Activated T-helper 1 cell treated with anti-CD3 and anti-CD28 coated beads, Interleukin-2, amount 50 U/mL, for 16 hours (primary cell): Measurements from ENCODE around the gene RSBN1L.
"Not testable (repeated sequence)": the region's sequence is repeated elsewhere in the genome, so short reads cannot be mapped to it uniquely, and the experiment has no call there.

Source experiments
- DNase-seq, 2 donors: peaks; one replicate each; pipeline ENCODE4 v3.0.0-alpha.2; 2020; ENCODE audit warnings: low read depth in 1 of 2, low spot score in 1 of 2

RSBN1L gene

DNA sequence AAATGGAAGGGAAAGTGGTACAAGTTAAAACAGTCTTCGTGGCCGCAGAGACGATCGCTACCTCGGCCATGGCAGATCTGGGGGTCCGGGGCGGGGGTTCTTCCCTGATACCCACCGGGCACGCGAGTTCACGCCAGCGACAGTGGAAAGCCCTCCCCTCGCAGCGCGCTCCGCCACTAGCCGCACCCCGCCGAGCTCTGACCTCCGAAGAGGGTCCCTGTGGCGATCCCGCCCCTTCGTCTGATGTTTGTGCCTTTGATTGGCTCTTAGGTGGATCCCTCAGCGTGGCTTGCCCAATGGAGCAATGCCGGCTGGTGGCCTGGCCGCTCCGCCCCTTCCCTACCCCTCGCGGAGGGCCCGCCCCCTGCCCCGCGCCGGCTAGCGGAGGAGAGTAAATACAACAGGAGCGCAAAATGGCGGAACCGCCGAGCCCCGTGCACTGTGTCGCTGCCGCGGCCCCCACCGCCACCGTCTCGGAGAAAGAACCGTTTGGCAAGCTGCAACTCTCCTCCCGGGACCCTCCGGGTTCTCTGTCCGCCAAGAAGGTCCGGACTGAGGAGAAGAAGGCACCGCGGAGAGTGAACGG is at the start of gene RSBN1L:
RSBN1L (plus strand) TSS at position 403 of the 586 bp plus-strand sequence; CDS start at position 414, 11 bp downstream.
- DNase-seq: peak; percentile 93 to 97

DNA sequence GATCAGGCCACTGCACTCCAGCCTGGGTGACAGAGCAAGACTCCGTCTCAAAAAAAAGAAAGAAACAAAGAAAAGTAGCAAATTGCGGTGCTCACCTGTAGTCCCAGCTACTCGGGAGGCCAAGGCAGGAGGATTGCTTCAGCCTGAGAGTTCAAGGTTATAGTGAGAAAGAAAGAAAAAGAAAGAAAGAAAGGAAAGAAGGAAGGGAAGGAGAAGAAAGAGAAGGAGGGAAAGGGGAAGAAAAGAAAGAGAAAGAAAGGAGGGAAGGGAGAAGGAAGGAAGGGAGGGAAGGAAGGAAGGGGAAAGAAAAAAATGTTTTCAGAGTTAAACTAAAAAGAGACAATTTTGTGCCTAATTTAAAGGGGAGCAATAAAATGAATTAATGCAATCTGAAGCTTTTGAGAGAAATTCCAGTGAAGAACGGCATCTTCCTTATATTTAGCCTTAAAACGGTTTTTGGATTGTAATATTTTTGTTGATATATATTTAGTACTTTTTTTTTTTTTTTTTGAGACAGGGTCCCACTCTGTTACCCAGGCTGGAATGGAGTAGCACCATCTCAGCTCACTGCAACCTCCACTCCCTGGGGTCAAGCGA is 47.4 kb upstream of the RSBN1L start:
- DNase-seq: no peak

DNA sequence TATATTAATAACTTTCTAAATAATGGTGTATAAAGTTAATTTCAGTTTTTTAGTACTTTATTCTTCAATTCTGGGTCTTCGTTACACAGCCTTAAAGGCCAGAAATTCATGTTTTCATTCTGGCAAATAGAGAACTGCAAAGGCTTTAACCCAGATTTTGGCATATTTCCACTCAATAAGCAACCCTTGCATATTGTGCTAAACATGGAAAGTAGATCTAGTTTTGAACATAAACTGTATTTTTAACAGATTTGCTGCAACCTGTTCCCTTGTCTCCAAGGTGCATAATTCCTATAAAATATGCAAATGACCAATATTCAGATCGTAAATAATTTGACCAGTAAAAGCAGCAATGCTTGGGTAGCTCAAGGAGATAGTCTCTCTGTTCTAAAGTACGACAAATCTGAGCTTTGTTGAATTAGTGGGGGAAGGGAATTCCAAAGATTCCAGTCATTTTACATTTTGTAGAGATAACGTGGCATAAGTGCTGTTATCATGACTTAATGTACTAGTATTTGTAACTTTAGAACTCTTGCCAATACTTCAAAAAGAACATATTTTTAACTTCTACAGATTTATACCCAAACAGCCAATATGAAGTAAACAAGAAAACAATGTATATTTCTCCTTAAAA is 46.4 kb upstream of the RSBN1L start:
- DNase-seq: no peak

DNA sequence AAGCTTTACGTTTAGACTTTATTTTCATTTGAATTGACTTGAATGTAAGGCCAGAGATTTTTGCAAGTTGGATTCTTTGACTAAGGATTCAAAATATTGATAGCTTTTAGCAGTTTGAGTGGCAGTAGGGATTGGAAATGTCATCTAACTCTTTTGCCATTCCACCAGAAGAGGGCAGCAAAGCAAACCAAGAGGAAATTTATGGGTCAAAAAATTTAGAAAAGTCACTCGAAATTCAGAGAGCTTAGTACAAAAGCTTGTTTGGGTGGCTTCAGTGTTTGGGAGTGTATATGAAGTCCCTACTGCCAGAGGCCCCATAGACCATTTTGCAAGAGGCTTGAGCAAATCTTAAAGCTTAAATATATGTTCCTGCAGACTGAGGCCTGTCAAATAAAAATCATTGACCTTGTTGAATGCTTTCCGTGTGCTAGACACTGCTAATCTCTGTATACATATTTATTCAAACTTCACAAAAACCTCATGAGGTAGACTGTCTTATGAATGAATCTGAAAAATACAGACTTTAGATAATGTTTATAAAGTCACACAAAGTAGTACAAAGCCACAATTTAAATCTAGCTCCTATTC is 44.6 kb upstream of the RSBN1L start:
- DNase-seq: no peak

DNA sequence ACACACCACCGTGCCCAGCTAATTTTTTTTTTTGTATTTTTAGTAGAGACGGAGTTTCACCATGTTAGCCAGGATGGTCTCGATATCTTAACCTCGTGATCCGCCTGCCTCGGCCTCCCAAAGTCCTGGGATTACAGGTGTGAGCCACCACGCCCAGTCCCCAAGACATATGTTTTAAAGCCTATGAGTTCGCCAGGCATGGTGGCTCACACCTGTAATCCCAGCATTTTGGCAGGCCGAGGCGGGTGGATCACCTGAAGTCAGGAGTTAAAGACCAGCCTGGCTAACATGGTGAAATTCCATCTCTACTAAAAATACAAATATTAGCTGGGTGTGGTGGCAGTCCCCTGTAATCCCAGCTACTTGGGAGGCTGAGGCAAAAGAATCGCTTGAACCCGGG is 43.4 kb upstream of the RSBN1L start:
- not testable (repeated sequence) for DNase-seq

DNA sequence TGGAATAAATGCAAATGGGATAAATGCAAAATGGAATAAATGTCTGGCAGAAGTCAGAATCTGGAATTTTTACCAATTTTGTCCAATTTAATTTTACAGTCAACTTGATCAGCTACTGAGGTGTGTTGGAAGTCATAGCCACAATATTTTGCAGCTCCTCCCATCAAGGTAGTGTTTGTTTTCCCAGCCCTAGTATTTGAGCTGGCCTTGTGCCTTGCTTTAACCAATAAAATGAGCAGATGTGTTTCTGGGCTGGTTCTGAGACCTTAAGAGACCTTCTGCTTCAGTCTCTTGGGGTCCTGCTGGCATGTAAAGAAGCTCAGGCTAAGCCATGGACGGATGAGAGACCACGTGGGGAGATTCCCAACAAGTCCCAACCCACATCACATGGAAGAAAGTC is 42.7 kb upstream of the RSBN1L start:
- DNase-seq: no peak

DNA sequence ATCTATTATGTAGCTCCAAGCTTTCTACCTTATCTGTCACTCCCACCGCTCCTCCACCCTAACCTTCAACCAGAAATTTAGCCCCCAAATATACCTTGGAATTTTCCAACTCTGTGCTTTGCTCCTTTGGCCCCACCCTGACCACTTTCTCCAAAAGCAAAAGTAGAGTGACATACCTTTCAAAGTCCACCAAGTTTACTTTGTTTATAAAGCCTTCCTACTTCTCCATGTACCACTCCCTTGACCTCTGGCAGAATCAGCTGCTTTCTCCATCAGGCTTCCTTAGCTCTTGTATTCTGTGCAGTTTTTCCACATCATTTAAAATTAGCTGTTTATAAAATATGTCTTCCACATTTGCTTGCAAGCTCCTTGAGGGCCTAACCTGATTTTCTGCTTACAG is 40.9 kb upstream of the RSBN1L start:
- DNase-seq: no peak

DNA sequence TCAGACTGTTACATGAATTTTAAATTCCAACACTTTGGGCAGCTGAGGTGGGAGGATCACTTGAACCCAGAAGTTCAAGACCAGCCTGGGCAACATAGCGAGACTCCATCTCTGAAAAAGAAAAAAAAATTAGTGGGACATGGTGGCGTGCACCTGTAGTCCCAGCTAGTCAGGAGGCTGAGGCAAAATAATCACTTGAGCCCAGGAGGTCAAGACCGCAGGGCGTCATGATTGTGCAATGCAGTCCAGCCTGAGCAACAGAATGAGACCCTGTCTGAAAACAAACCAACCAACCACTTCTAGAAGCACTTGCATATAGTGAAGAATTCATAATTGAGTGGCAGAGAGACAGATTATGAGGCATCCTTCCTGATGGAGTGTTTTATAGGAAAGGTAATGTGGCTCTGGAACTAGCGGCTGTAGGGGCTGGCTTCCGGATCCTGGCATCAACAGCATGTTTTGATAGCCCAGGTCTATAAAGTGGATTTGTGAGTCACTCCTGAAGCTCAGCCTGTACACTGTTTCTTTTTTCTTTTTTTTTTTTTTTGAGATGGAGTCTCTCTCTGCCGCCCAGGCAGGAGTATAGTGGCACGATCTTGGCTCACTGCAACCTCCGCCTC is 40.3 kb upstream of the RSBN1L start:
- no peak for DNase-seq

DNA sequence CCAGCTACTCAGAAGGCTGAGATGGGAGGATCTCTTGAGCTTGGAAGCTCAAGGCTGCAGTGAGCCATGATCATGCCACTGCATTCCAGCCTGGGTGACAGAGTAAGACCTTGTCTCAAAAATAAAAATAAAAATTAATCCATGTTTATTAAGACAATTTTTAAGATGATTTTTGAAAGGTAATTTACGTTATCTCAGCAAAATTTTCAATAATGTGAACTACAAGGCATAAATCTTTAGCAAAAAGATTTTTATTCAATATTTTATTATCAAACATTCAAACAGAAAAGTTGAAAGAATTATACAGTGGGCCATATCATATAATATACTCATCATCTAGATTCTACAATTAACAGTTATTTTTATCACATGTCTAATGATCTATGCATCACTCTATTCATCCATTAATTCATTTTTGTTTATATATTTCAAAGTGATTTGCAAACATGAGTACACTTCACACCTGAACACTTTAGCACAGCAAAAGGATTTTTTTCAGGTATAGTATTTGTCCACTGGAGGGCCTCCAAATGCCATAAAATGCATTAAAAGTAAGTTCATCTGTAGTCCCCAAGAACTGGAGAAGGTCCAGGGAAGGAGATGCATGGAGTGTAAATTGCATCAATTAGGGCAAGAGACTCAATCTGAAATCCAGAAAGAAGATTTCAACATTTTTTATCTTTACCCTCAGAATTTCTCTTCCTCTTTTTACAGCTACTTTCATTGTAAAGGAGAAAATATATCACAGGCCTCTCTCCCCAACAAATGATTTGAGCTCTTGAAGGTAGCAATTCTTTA is 38.6 kb upstream of the RSBN1L start:
- no peak for DNase-seq

DNA sequence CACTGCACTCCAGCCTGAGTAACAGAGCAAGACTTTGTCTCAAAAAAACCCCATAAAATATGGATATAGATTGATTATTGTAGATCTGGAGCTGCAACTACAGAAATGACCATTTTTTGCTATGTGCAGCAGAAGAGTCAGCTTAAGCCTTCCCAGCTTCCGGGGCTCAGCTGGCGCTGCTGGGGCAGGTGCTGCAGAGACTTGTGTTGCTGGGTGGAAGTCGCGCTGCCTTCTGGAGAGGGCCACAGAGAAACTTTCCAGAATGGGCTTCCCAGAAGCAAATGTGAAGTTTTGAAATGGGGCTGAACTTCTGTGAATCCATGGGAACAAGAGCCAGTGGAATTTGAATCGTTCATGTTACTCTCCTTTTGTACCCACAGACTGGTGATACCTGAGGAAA is 37.3 kb upstream of the RSBN1L start:
- DNase-seq: no peak

DNA sequence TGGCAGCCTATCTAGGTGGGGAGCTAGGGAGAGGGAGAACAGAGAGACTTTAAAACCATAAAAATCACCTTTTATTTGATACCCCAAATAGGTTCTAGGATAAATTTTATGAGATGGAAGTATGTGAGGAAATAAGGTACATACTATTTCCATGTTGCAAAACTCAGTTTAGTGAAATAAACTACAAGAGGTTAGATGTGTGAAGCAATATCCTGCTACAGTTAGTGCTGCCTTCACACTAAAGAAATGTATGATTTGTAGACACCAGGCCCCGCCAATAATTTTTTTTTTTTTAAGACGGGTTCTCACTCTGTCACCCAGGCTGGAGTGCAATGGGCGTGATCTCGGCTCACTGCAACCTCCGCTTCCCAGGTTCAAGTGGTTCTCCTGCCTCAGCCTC is 34.4 kb upstream of the RSBN1L start:
- DNase-seq: no peak

DNA sequence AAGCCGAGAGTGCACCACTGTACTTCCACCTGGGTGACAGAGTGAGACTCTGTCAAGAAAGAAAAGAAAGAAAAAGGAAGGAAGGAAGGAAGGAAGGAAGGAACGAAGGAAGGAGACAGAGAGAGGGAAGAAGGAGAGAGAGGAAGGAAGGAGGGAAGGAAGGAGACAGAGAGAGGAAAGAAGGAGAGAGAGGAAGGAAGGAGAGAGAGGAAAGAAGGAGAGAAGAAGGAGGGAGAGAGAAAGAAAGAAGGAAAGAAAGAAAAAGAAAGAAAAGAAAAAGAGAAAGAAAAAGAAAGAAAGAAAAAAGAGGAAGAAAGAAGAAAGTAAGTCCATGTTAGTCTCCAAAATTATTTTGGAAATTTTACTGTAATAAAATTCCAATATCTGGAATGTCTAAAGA is 33.4 kb upstream of the RSBN1L start:
- no peak for DNase-seq

DNA sequence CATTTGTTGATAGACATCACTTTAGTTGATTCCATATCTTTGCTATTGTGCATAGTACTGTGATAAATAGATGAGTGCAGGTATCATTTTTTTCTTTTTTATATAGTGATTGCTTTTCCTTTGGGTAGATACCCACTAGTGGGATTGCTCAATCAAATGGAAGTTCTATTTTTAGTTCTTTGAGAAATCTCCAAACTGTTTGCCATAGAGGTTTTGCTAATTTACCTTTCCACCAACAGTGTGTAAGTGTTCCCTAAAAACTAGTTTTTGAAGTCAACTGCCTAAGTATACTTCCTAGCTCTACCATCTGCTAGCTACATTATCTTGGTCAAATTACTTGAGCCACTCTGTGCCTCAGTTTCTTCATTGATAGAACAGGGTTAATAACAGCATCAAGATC is 31.5 kb upstream of the RSBN1L start:
- no peak for DNase-seq

DNA sequence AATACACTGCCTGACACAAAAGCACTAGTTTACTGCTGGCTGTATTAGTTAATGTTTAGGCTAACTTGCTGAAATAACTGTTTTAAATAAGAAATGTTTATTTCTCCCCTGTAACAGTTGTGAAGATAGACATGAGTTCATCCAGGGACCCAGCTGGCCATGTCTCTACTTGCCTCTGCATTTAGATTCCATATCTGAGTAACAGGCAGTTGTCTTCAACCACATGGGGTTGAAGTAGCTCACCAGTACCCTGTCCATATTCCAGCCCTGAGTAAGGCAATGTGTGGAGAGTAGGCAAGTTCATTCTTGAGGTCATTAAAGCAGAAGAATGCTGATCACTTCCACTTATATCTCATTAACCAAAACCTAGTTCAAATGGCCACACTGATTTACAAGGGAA is 31.1 kb upstream of the RSBN1L start:
- DNase-seq: no peak

DNA sequence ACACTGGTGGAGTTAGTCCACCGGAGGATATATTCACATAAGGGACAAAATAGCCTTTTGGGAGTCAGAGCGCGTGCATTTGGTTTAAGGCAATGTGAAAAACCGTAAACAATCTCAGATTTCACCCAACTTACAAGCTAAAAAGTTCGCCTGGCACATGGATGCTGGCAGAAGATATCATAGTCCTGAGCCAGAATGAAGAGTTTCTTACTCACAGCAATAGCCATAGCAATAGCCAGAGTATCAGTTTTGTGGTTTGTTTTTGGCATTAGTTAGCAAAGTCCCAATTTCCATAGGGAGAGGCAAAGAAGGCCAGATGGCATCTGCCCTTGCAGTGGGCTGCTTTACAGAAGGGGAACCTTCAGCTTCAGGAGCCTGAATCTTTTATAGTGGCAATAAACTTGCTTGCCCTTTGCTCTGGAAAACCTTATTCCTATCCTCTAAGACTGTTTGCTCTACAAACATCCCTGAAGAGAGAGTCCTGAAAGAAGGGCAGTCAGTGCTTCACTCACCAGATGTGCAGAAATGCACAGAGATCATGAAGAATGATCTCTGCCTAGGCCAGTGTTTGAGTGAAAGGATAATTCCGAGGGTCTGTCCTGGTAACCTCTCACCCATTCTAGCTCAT is 28.7 kb upstream of the RSBN1L start:
- no peak for DNase-seq

DNA sequence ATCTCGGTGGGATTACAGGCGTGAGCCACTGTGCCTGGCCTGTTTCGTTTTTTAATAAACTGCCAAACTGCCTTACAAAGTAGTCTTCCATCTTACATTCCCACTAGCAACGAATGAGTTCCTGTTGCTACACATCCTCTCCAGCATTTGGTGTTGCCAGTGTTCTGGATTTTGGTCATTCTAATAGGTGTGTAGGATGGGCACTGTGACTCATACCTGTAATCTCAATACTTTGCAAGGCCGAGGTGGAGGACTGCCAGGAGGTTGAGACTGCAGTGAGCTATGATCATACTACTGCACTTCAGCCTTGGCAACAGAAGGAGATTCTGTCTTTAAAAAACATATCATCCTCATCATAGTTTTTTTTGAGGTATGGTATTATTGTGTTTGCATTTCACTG is 21.4 kb upstream of the RSBN1L start:
- no peak for DNase-seq

DNA sequence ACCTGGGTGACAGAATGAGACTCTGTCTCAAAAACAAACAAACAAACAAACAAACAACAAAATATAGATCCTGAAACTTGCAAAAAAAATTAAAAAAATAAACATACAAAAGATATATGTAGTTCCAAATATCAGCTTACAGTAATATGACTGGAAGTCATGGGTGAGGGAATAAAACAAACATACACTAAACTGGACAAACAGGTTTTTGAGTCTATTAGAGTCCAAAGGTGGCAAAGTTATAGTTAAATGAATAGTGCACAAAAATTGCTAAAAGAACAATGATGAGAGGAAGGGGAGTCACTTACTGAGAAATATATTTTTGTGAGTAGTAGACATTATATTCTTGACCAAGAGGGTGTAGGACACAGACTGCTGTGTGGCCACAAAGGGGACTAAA is 16.7 kb upstream of the RSBN1L start:
- DNase-seq: no peak

DNA sequence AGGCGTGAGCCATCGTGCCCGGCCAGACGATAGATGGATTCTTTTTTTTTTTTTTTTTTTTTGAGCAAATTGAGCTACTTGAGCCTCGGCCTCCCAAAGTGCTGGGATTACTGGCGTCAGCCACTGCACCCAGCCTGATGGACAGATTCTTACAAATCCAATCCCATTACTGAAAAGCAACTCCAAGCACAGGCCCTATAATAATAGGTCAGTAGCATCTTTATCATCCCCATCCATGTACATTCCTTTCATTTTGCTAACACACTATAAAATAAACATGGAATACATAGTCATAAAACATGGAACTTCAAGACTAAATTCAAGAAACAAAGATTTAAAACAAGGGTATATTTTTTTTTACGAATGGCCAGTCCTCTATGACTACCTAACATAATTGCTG is 16.0 kb upstream of the RSBN1L start:
- DNase-seq: no peak

DNA sequence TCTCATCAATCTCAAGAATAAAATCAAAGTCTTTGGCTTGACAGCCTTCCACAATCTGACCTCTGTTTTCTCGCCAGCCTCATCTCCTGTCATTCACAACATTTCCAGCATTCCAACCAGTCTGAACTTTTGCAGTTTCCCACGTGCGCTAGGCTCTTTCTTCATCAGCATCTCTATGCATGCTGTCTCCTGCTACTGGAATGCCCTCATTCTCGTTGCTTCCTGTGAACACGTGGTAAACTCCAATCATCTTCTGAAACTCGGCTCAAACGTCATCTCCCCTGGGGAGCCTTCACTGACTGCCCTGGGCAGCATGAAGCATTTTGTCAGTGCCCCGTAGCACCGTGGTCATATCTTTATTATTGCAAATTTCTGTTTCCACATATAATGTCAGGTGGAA is 12.2 kb upstream of the RSBN1L start:
- DNase-seq: no peak

DNA sequence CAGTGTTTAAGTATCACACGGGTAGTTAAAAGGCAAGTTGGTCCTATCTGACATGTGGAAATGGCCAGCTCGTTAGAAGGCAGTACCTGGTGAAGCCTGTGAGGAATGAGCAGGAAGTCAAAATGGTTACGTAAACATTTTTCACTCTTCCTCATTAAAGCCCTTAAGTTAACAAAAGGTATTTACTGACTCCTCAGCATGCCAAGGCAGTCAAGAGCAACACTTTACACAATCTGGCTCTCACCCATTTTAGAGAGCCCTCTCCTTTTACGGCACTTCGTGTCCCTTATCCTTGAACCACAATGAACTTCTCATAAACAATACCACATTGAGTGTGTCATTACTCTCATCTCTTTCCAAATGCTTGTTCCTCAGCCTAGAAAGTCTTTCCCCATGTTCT is 11.0 kb upstream of the RSBN1L start:
- no peak for DNase-seq
